Activated B cell treated with CpG ODN at 0.5 μM for 24 hours (primary cell): ENCODE measurements around the gene CRX. TPM values are rescaled to one million over a fixed set of nuclear protein-coding genes. Genes with fewer than 3 reads are reported as not detected.
"Not testable (repeated sequence)": the region's sequence is repeated elsewhere in the genome, so short reads cannot be mapped to it uniquely, and the experiment has no call there.

Experiments
- ATAC-seq: fragments of 200-7000 bp; cut with Tn5 transposase; one replicate; pipeline ENCODE4 v1.10.0; 2021; ENCODE audit warnings: low read depth, mild to moderate bottlenecking, moderate library complexity
- CTCF ChIA-PET: fragments of 350-600 bp; sonication (Branson Sonifier 250); formaldehyde crosslinking; loops from one replicate; lab custom pipeline; 2021; ENCODE audit warnings: antibody characterized with exemption; lab: Charles Lee
- POLR2A ChIA-PET: fragments of 350-600 bp; sonication (Branson Sonifier 250); formaldehyde crosslinking; loops from one replicate; lab custom pipeline; 2021; ENCODE audit warnings: antibody characterized with exemption; lab: Charles Lee
- DNase-seq: peaks from one replicate; pipeline ENCODE4 v3.0.0; 2022
- H3K27ac Mint-ChIP-seq: one replicate; pipeline ENCODE4 v1.8.0; 2020; ENCODE audit warnings: mixed read lengths
- H3K27me3 Mint-ChIP-seq: one replicate; pipeline ENCODE4 v1.8.0; 2021; ENCODE audit warnings: mixed read lengths
- H3K36me3 Mint-ChIP-seq: one replicate; pipeline ENCODE4 v1.8.0; 2021; ENCODE audit warnings: low read depth, mixed read lengths
- H3K4me1 Mint-ChIP-seq: one replicate; pipeline ENCODE4 v1.8.0; 2021; ENCODE audit warnings: mixed read lengths
- H3K4me3 Mint-ChIP-seq: one replicate; pipeline ENCODE4 v1.8.0; 2020; ENCODE audit warnings: mild to moderate bottlenecking, mixed read lengths
- H3K9me3 Mint-ChIP-seq: one replicate; pipeline ENCODE4 v1.8.0; 2020; ENCODE audit warnings: mixed read lengths
- CTCF ChIP-seq: fragments of 200-600 bp; IDR thresholded peaks from one replicate; pipeline ENCODE4 v1.8.0; 2022; ENCODE audit warnings: antibody characterized with exemption, mild to moderate bottlenecking
- intact Hi-C: fragments of 100-400 bp; cut with micrococcal nuclease; formaldehyde crosslinking; loops from one replicate; pipeline ENCODE4 v1.15.1; 2024
- total RNA-seq: library from RNA; stranded (reverse); gene quantifications from 2 replicates; pipeline ENCODE4 v1.2.3, GENCODE V29; 2022

The CRX gene
- total RNA-seq, 1 donor from 2014 or later = not detected

GRCh38 chr19:47779524-47780214 is 42.1 kb upstream of the CRX start:
- ATAC-seq (no peak), DNase-seq (no peak)
- intact Hi-C loops = no loop called here
- peaks cover 17% of the 10 kb centered on the region for H3K4me1 Mint-ChIP-seq
- CTCF ChIA-PET = no interaction called here
- POLR2A ChIA-PET = no interaction called here
- peak overlapping the region; percentile 95 for H3K4me3 Mint-ChIP-seq
- H3K27ac Mint-ChIP-seq = peak overlapping the region; percentile 91
- H3K27me3 Mint-ChIP-seq = no peaks in the 10 kb centered on the region
- no peak for TF ChIP-seq CTCF
- no peaks in the 10 kb centered on the region for H3K9me3 Mint-ChIP-seq
- peaks cover 33% of the 10 kb centered on the region for H3K36me3 Mint-ChIP-seq

DNA sequence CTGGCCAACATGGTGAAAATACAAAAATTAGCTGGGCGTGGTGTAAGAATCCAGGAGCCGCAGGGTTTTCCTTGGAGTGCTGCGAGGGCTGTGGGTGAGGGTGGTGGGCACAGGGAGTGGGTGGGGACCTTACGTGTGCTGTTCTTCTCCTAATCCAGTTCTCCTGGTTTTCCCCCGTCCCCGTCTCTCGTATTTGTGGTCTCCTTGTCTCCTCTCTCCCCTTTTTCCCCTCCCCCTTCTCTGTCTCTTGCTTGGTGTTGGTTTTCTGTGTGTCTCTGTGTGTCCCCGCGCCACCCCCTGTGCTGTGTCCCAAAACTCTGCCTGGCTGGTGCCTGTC is 41.6 kb upstream of the CRX start:
- Mint-ChIP-seq H3K4me1 (peaks cover 17% of the 10 kb centered on the region), H3K27me3 (no peaks in the 10 kb centered on the region), H3K4me3 (peak overlapping the region; percentile 33), H3K36me3 (peaks cover 37% of the 10 kb centered on the region), H3K27ac (peak overlapping the region; percentile 7), H3K9me3 (no peaks in the 10 kb centered on the region)
- ChIA-PET CTCF (no interaction called here), POLR2A (no interaction called here)
- DNase-seq = no peak
- no peak for ATAC-seq
- no peak for TF ChIP-seq CTCF
- intact Hi-C loops = no loop called here

- no peaks in the 10 kb centered on the region for H3K27me3 Mint-ChIP-seq
- DNase-seq (no peak), ATAC-seq (no peak)
- ChIA-PET CTCF (no interaction called here), POLR2A (no interaction called here)
- H3K4me3 Mint-ChIP-seq = no peak overlapping the region
- peaks cover 17% of the 10 kb centered on the region for H3K4me1 Mint-ChIP-seq
- intact Hi-C loops = no loop called here
- no peak for TF ChIP-seq CTCF
- H3K36me3 Mint-ChIP-seq = peaks cover 41% of the 10 kb centered on the region
- no peak overlapping the region for H3K27ac Mint-ChIP-seq
- no peaks in the 10 kb centered on the region for H3K9me3 Mint-ChIP-seq
Observed at GRCh38 chr19:47781590-47782262, 40.0 kb upstream of the CRX start.

- Mint-ChIP-seq H3K36me3 (peaks cover 33% of the 10 kb centered on the region), H3K27me3 (peaks cover 2% of the 10 kb centered on the region), H3K9me3 (no peaks in the 10 kb centered on the region), H3K4me1 (no peaks in the 10 kb centered on the region), H3K4me3 (no peak overlapping the region), H3K27ac (no peak overlapping the region)
- no peak for TF ChIP-seq CTCF
- ChIA-PET POLR2A (no interaction called here), CTCF (no interaction called here)
- no peak for ATAC-seq
- intact Hi-C loops = loop anchor here (5.0 kb wide), 1 partner anchor 489 kb away; no protein-coding TSS in a partner anchor
- no peak for DNase-seq
Observed at GRCh38 chr19:47786566-47786965, 35.2 kb upstream of the CRX start.

DNA sequence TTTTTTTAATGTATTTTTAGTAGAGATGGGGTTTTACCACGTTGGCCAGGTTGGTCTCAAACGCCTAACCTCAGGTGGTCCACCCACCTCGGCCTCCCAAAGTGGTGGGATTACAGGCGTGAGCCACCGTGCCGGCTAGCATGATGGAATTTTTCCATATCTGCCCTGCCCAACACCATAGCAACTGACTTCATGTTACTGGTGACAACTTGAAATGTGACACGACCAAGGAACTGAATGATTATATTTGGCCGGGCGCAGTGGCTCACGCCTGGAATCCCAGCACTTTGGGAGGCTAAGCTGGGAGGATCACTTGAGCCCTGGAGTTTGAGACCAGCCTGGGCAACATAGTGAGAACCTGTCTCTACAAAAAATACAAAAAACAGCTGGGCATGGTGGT is 34.4 kb upstream of the CRX start:
- H3K27ac Mint-ChIP-seq, H3K27me3 Mint-ChIP-seq, DNase-seq, POLR2A ChIA-PET, ATAC-seq, H3K4me1 Mint-ChIP-seq, H3K9me3 Mint-ChIP-seq, H3K4me3 Mint-ChIP-seq: not testable (repeated sequence)
- peaks cover 26% of the 10 kb centered on the region for H3K36me3 Mint-ChIP-seq
- intact Hi-C loops = loop anchor here (5.0 kb wide), 1 partner anchor 490 kb away; no protein-coding TSS in a partner anchor
- CTCF ChIA-PET = interaction anchor here (0.7 kb wide), 1 partner anchor 20 kb away, joined by 3 read pairs; no protein-coding TSS in a partner anchor

DNA sequence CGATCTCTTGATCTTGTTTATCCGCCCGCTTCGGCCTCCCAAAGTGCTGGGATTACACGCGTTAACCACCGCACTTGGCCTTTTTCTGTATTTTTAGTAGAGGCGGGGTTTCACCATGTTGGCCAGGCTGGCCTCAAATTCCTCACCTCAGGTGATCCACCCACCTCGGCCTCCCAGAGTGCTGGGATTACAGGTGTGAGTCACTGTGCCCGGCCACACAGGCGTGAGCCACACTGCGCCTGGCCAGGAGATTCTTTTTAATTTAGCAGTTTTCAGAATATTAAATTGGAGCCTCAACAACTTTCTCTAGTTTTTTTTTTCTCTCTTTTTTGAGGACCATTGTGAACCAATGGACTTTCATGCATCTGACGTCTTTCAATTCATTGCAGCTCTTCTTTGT is 31.9 kb upstream of the CRX start:
- DNase-seq, H3K4me1 Mint-ChIP-seq, H3K9me3 Mint-ChIP-seq, ATAC-seq, H3K27ac Mint-ChIP-seq, POLR2A ChIA-PET, H3K27me3 Mint-ChIP-seq, H3K4me3 Mint-ChIP-seq, H3K36me3 Mint-ChIP-seq: not testable (repeated sequence)
- CTCF ChIA-PET = interaction anchor here (0.6 to 1.3 kb wide), 3 partner anchors 24 to 353 kb away, joined by 3 to 9 read pairs (median 5); no protein-coding TSS in a partner anchor
- intact Hi-C loops = loop anchor here (2.0 to 5.0 kb wide), 2 partner anchors 353 to 493 kb away; no protein-coding TSS in a partner anchor
